GM18951 (cell line): ENCODE results near the gene PICALM.
"Not testable (repeated sequence)": the region's sequence is repeated elsewhere in the genome, so short reads cannot be mapped to it uniquely, and the experiment has no call there.

Experiments
- POLR2A ChIP-seq: IDR thresholded peaks from 4 replicates; pipeline ENCODE4 v1.6.1; 2011; ENCODE audit warnings: mild to moderate bottlenecking; ENCODE audit not compliant: insufficient read length, insufficient read depth; ENCODE audit errors: extremely low read depth
- in situ Hi-C: fragments of 300-500 bp; cut with MboI; formaldehyde crosslinking; loops from one replicate; pipeline ENCODE4 v1.12.0; 2022; ENCODE audit warnings: low sequenced_read_pairs, mixed read lengths, inconsistent platforms; ENCODE audit not compliant: unreplicated experiment

Gene PICALM

GRCh38 chr11:86097980-86098379 lies 29.1 kb upstream of the PICALM start:
- in situ Hi-C loops, result no loop called here
- TF ChIP-seq POLR2A, result no peak

DNA sequence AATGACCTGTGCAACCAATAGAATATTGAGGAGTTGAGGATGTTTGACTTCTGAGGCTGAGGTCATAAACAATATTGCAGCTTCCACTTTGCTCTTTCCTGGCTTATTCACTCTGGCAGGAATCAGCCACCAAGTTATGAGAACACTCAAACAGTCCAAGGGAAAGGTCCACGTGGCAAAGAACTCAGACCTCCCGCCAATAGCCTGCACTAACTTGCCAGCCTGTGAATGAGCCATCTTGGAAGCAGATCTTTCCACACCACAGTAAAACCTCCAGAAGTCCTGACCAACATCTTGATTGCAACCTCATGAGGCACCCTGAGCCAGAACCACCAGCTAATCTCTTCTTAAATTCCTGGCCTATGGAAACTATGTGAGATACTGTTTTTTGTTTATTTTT lies 22.7 kb upstream of the PICALM start:
- in situ Hi-C loops, result no loop called here
- TF ChIP-seq POLR2A, result no peak

DNA sequence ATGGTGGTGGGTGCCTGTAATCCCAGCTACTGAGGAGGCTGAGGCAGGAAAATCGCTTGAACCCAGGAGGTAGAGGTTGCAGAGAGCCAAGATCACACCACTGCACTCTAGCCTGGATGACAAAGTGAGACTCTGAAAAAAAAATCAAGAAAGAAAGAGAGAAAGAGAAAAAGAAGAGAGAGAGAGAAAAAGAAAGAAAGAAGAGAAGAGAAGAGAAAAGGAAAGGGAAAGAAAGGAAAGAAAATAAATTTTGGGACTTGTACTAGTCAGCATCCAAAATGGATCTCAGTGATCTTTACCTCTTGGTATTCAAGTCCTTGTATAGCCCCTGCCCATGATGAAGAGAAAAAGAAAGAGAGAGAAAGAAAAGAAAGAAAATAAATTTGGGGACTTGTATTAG lies 22.2 kb upstream of the PICALM start:
- in situ Hi-C loops, result no loop called here
- TF ChIP-seq POLR2A, result no peak

GRCh38 chr11:86089659-86090058 lies 20.8 kb upstream of the PICALM start:
- in situ Hi-C loops, result no loop called here
- TF ChIP-seq POLR2A, result no peak

GRCh38 chr11:86087688-86088087 lies 18.8 kb upstream of the PICALM start:
- in situ Hi-C loops, result not testable (repeated sequence)

DNA sequence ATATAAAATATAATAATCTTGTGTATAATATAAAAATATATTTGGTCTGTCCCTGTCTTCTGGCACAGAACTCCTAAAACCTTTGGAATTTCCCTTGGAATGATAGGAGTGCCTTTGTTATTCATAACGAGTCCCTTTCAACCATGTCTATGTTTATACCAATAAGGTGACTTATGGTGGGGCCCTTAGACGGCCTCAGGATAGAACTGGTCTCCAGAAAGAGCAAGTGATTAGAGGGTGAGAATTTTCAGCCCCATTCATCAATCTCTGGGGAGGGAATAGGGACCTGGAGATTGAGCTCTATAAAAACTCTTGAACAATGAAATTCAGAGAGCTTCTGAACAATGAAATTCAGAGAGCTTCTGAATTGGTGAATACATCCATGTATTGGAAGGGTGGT lies 18.4 kb upstream of the PICALM start:
- in situ Hi-C loops, result no loop called here
- no peak for TF ChIP-seq POLR2A

DNA sequence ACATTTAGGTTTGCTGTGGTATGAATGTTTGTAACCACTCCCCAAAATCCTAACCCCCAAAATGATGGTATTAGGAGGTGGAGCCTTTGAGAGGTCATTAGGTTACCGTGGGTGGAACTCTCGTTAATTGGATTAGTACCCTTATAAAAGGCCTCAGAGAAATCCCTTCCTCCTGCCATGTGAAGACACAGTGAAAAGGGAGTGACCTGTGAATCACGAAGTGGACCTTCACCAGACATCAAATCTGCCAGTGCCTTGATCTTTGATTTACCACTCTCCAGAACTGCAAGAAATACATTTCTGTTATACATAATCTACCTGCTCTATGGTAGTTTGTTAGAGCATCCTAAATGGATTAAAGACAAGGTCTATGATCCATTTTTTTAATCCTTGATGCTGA lies 12.6 kb upstream of the PICALM start:
- in situ Hi-C loops, result no loop called here
- no peak for TF ChIP-seq POLR2A

DNA sequence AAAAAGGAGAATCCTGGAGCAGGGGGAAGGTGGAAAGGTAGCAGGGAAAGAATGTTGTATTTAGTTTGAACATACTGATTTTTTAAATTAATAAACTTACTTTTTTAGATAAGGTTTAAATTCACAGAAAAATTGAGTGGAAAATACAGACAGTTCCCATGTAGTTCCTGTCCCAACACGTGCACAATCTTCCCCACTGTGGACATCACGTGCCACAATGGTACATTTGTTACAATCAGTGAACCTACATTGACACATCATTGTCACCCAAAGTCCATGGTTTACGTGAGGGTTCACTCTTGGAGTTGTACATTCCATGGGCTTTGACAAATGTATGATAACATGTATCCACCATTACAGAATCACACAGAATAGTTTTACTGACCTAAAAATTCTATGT lies 10.5 kb upstream of the PICALM start:
- in situ Hi-C loops, result no loop called here
- no peak for TF ChIP-seq POLR2A

GRCh38 chr11:86073948-86074347 lies 5.1 kb upstream of the PICALM start:
- no peak for TF ChIP-seq POLR2A
- in situ Hi-C loops, result no loop called here

GRCh38 chr11:86072211-86072610 lies 3.3 kb upstream of the PICALM start:
- TF ChIP-seq POLR2A, result no peak
- in situ Hi-C loops, result no loop called here

DNA sequence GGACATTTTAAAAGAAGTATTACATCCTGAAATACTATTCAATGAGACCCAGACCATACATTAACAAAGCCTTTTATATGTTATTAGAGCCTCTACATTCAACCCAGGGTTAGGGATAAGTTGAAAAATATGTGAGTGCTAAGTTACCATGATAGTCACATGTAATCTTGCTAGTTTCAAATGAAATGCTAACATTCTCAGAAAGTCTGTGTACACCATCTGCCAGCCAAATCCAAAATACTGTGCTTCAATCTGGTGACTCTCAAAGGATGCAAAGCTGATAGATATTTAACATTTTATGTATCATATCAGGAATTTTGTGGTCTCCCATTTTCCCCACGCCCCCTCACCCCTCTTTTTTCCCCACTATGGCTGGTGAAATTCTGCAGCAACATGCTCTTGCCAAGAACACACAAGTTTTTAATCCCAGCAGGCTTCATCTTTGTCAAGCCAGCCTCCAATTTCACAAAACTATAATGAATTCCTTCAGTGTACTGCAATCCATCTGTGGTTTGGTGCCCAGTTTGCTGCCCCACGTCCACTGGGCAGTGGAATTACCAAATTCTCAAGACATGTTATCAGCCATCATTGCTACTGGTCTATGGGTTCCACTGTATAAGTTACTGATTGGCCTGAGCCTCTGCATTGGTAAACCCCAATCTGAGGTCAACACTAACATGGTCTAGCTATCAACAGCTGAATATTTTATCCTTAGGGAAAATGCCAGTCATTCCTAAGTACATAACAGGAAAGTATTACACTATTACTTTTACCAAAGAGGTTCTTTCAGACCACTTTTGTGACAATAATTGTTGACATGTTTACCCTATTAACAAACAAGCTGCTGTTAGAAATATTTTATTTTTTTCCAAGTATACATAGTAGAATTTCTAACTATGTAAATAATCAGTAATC lies 1.5 kb upstream of the PICALM start:
- TF ChIP-seq POLR2A, result no peak
- in situ Hi-C loops, result no loop called here

GRCh38 chr11:86069408-86070101 lies 671 bp upstream of the PICALM start:
- TF ChIP-seq POLR2A, result no peak
- in situ Hi-C loops, result no loop called here

- in situ Hi-C loops, result no loop called here
Measured at GRCh38 chr11:86068138-86068871, 579 bp downstream of the PICALM start.

GRCh38 chr11:86067851-86068137 lies 1.1 kb downstream of the PICALM start:
- no peak for TF ChIP-seq POLR2A
- in situ Hi-C loops, result no loop called here

More at GRCh38 chr11:86068138-86068871, 579 bp downstream of the PICALM start:
- TF ChIP-seq POLR2A, result peak; percentile 39
